ENCODE results near the gene SLX4IP.
A peak's percentile ranks its signal among the peaks of the same experiment; 100 is the strongest.
"Not testable (repeated sequence)": the region's sequence is repeated elsewhere in the genome, so short reads cannot be mapped to it uniquely, and the experiment has no call there.

Gene SLX4IP

GRCh38 chr20:10434832-10435812 is at the start of gene SLX4IP:
Gene SLX4IP, plus strand, starts transcription at chr20:10435305. Its CDS starts 22,900 bp downstream, at chr20:10458205.
- peak; percentile 79 for DNase-seq (ENCODE audit: low read depth, low spot score)

- no peak for DNase-seq (ENCODE audit: low read depth, low spot score)
Observed at GRCh38 chr20:10385850-10386544, 49.1 kb upstream of the SLX4IP start.

- no peak for DNase-seq (ENCODE audit: low read depth, low spot score)
Observed at GRCh38 chr20:10387686-10388085, 47.4 kb upstream of the SLX4IP start.

GRCh38 chr20:10388597-10388996 is 46.5 kb upstream of the SLX4IP start:
- DNase-seq (ENCODE audit: low read depth, low spot score) = no peak

GRCh38 chr20:10390709-10391108 is 44.4 kb upstream of the SLX4IP start:
- DNase-seq (ENCODE audit: low read depth, low spot score) = no peak

- not testable (repeated sequence) for DNase-seq (ENCODE audit: low read depth, low spot score)
Observed at GRCh38 chr20:10394752-10395151, 40.4 kb upstream of the SLX4IP start.

- no peak for DNase-seq (ENCODE audit: low read depth, low spot score)
Observed at GRCh38 chr20:10398834-10399369, 36.2 kb upstream of the SLX4IP start.

GRCh38 chr20:10402938-10403608 is 32.0 kb upstream of the SLX4IP start:
- DNase-seq (ENCODE audit: low read depth, low spot score) = no peak

GRCh38 chr20:10404023-10404628 is 31.0 kb upstream of the SLX4IP start:
- no peak for DNase-seq (ENCODE audit: low read depth, low spot score)

- no peak for DNase-seq (ENCODE audit: low read depth, low spot score)
Observed at GRCh38 chr20:10404959-10405530, 30.1 kb upstream of the SLX4IP start.

- no peak for DNase-seq (ENCODE audit: low read depth, low spot score)
Observed at GRCh38 chr20:10408108-10408813, 26.8 kb upstream of the SLX4IP start.

- no peak for DNase-seq (ENCODE audit: low read depth, low spot score)
Observed at GRCh38 chr20:10411673-10412072, 23.4 kb upstream of the SLX4IP start.

- DNase-seq (ENCODE audit: low read depth, low spot score) = no peak
Observed at GRCh38 chr20:10412591-10413408, 22.3 kb upstream of the SLX4IP start.

- DNase-seq (ENCODE audit: low read depth, low spot score) = no peak
Observed at GRCh38 chr20:10415013-10415650, 20.0 kb upstream of the SLX4IP start.

GRCh38 chr20:10417218-10417617 is 17.9 kb upstream of the SLX4IP start:
- not testable (repeated sequence) for DNase-seq (ENCODE audit: low read depth, low spot score)

- DNase-seq (ENCODE audit: low read depth, low spot score) = no peak
Observed at GRCh38 chr20:10419550-10420133, 15.5 kb upstream of the SLX4IP start.

- no peak for DNase-seq (ENCODE audit: low read depth, low spot score)
Observed at GRCh38 chr20:10423735-10424134, 11.4 kb upstream of the SLX4IP start.

GRCh38 chr20:10427060-10427692 is 7.9 kb upstream of the SLX4IP start:
- peak; percentile 31 for DNase-seq (ENCODE audit: low read depth, low spot score)
